B cell (primary cell): ENCODE measurements around the gene CCDC192. TPM values are rescaled to one million over a fixed set of nuclear protein-coding genes. Genes with fewer than 3 reads are reported as not detected.

Experiments used
- ATAC-seq: fragments of 200-7000 bp; cut with Tn5 transposase; one replicate; pipeline ENCODE4 v1.10.0; 2021; ENCODE audit warnings: low read depth, mild to moderate bottlenecking, moderate number of reproducible peaks, moderate library complexity
- CTCF ChIA-PET: fragments of 350-600 bp; sonication (Branson Sonifier 250); formaldehyde crosslinking; loops from one replicate; lab custom pipeline; 2021; ENCODE audit warnings: antibody characterized with exemption, inconsistent platforms; lab: Charles Lee
- POLR2A ChIA-PET: fragments of 350-600 bp; sonication (Branson Sonifier 250); formaldehyde crosslinking; loops from one replicate; lab custom pipeline; 2021; ENCODE audit warnings: antibody characterized with exemption; lab: Charles Lee
- DNase-seq: peaks from one replicate; pipeline ENCODE4 v3.0.0; 2013
- H2AFZ ChIP-seq: 2 replicates; pipeline ENCODE4 v1.6.1; 2012; ENCODE audit warnings: mild to moderate bottlenecking, low read depth, low read length; ENCODE audit not compliant: insufficient read depth, poor library complexity, severe bottlenecking
- H3K27ac ChIP-seq, 2 donors: 1 replicate in 1 of 2; 2 replicates in 1 of 2; pipeline ENCODE4 v1.5.1; 2012 to 2013; ENCODE audit warnings: low read length in 2 of 2, mild to moderate bottlenecking in 2 of 2, moderate library complexity in 1 of 2
- H3K27me3 ChIP-seq, 4 experiments: fragments of 200-600 bp in 1 of 4; sonication (generic) in 1 of 4; replicated peaks in 1 of 4; 1 replicate in 2 of 4; 2 replicates in 2 of 4; pipeline versions ENCODE4 v1.6.1 to v1.7.0; 2013 to 2016; ENCODE audit warnings: low read length in 3 of 4, mild to moderate bottlenecking in 2 of 4, mixed read lengths in 1 of 4, moderate library complexity in 1 of 4; ENCODE audit not compliant: insufficient read depth in 4 of 4, control insufficient read depth in 3 of 4; ENCODE audit errors: control extremely low read depth in 1 of 4
- H3K36me3 ChIP-seq, 2 experiments: replicated peaks in 1 of 2; 1 replicate in 1 of 2; 2 replicates in 1 of 2; pipeline versions ENCODE4 v1.6.1 to v1.7.1; 2013; ENCODE audit warnings: low read length in 1 of 2; ENCODE audit not compliant: insufficient read depth in 2 of 2, control insufficient read depth in 1 of 2; ENCODE audit errors: control extremely low read depth in 1 of 2, extremely low read depth in 1 of 2
- H3K4me1 ChIP-seq, 2 donors: fragments of 200-600 bp in 1 of 2; sonication (generic) in 1 of 2; 1 replicate in 1 of 2; 2 replicates in 1 of 2; pipeline versions ENCODE4 v1.5.1 to v1.6.1; 2013 to 2017; ENCODE audit warnings: low read length in 2 of 2; ENCODE audit not compliant: control insufficient read depth in 2 of 2, insufficient read depth in 2 of 2
- H3K4me2 ChIP-seq: replicated peaks from 2 replicates; pipeline ENCODE3; 2012; ENCODE audit warnings: mild to moderate bottlenecking, low read depth, low read length; ENCODE audit not compliant: poor library complexity, severe bottlenecking
- H3K4me3 ChIP-seq, 5 experiments: fragments of 200-600 bp in 1 of 5; sonication (generic) in 1 of 5; 1 replicate in 3 of 5; 2 replicates in 2 of 5; pipeline versions ENCODE4 v1.5.1 to v1.7.0; 2011 to 2016; ENCODE audit warnings: low read length in 4 of 5, mild to moderate bottlenecking in 4 of 5, low read depth in 2 of 5, control low read depth in 1 of 5, moderate library complexity in 1 of 5; ENCODE audit not compliant: insufficient read depth in 1 of 5; ENCODE audit errors: control extremely low read depth in 1 of 5, extremely low read depth in 1 of 5
- H3K79me2 ChIP-seq: fragments of 200-600 bp; sonication (generic); one replicate; pipeline ENCODE4 v1.6.0; 2016; ENCODE audit warnings: low read length; ENCODE audit not compliant: control insufficient read depth, insufficient read depth
- H3K9ac ChIP-seq: fragments of 200-600 bp; sonication (generic); 2 replicates; pipeline ENCODE4 v1.6.1; 2017; ENCODE audit warnings: mild to moderate bottlenecking, low read length, moderate library complexity
- H3K9me3 ChIP-seq, 3 donors: one replicate each; pipeline versions ENCODE4 v1.6.1 to v1.7.1; 2013; ENCODE audit warnings: low read length in 2 of 3; ENCODE audit not compliant: control insufficient read depth in 2 of 3, insufficient read depth in 1 of 3; ENCODE audit errors: control extremely low read depth in 1 of 3
- H4K20me1 ChIP-seq: 2 replicates; pipeline ENCODE4 v1.6.0; 2012; ENCODE audit warnings: mild to moderate bottlenecking, low read length; ENCODE audit not compliant: insufficient read depth, control insufficient read depth, poor library complexity, severe bottlenecking
- H3K27ac Mint-ChIP-seq: one replicate; pipeline ENCODE4 v1.8.0; 2021; ENCODE audit warnings: mixed read lengths
- H3K27me3 Mint-ChIP-seq: one replicate; pipeline ENCODE4 v1.8.0; 2021; ENCODE audit warnings: mixed read lengths
- H3K4me1 Mint-ChIP-seq: one replicate; pipeline ENCODE4 v1.8.0; 2021; ENCODE audit warnings: mixed read lengths
- H3K4me3 Mint-ChIP-seq: one replicate; pipeline ENCODE4 v1.8.0; 2021; ENCODE audit warnings: mixed read lengths
- H3K9me3 Mint-ChIP-seq: one replicate; pipeline ENCODE4 v1.8.0; 2022; ENCODE audit warnings: mixed read lengths; ENCODE audit not compliant: insufficient read depth
- EZH2 ChIP-seq: IDR thresholded peaks from 2 replicates; pipeline ENCODE4 v1.6.1; 2012; ENCODE audit warnings: borderline replicate concordance, low read depth, mild to moderate bottlenecking, moderate library complexity, low read length; ENCODE audit not compliant: insufficient read depth, poor library complexity, severe bottlenecking
- WGBS: methylation state at CpG from one replicate; pipeline ENCODE4 v1.1.5; 2013; ENCODE audit warnings: missing lambda C conversion rate; ENCODE audit not compliant: insufficient coverage; 5-methylcytosine and 5-hydroxymethylcytosine counted together
- intact Hi-C: fragments of 100-400 bp; cut with micrococcal nuclease; formaldehyde crosslinking; loops from one replicate; pipeline ENCODE4 v1.10.0; 2022
- polyA plus RNA-seq: library from polyadenylated mRNA; depleted of rRNA; stranded (reverse); fragments of >200 nt; gene quantifications from 2 replicates; pipeline ENCODE4 v1.2.3, GENCODE V29; 2012
- total RNA-seq, 2 donors: library from RNA; stranded (reverse); fragments of 120-200 nt in 1 of 2; gene quantifications; 1 replicate in 1 of 2; 2 replicates in 1 of 2; pipeline versions ENCODE4 v1.2.3 to v1.2.4, GENCODE V29; 2013 to 2022
- TF ChIP-seq, protein P1 (sequence below): fragments of 200-600 bp; IDR thresholded peaks from one replicate; pipeline ENCODE4 v1.8.0; 2022; ENCODE audit warnings: antibody characterized with exemption, mild to moderate bottlenecking

CCDC192 gene
- total and polyA plus RNA-seq, 2 donors (not counting 1 experiment from before 2014, with no cell fraction given) = not detected

DNA sequence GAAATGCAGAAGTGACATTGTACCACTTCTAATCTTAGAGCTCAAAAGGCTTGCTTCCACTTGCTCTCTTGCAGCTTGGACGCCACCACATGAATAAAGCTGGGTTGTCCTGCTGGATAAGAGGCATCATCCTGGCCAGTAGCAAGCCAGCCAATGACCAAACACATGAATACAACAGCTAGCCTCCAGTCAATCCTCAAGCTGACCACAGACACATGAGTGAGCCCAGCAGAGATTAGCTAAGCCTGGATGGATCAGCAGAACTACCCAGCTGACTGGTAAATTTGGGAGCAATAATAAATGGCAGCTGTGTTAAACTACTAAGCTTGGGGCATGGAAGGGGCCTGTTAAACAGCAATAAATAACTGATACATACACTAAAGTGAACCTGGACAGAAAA is 259.3 kb downstream of the CCDC192 start:
- H4K20me1 ChIP-seq = no peaks in the 10 kb centered on the region
- no peak overlapping the region for H3K27ac ChIP-seq
- H3K9me3 Mint-ChIP-seq = peaks cover 3% of the 10 kb centered on the region
- ChIA-PET POLR2A (no interaction called here), CTCF (no interaction called here)
- 100% methylated on average over 1 of the region's 1 CpG for WGBS
- no peak overlapping the region for H3K9ac ChIP-seq
- H2AFZ ChIP-seq = no peak overlapping the region
- no peaks in the 10 kb centered on the region for H3K79me2 ChIP-seq
- H3K4me1 Mint-ChIP-seq = peaks cover 23% of the 10 kb centered on the region
- TF ChIP-seq, protein P1, sequence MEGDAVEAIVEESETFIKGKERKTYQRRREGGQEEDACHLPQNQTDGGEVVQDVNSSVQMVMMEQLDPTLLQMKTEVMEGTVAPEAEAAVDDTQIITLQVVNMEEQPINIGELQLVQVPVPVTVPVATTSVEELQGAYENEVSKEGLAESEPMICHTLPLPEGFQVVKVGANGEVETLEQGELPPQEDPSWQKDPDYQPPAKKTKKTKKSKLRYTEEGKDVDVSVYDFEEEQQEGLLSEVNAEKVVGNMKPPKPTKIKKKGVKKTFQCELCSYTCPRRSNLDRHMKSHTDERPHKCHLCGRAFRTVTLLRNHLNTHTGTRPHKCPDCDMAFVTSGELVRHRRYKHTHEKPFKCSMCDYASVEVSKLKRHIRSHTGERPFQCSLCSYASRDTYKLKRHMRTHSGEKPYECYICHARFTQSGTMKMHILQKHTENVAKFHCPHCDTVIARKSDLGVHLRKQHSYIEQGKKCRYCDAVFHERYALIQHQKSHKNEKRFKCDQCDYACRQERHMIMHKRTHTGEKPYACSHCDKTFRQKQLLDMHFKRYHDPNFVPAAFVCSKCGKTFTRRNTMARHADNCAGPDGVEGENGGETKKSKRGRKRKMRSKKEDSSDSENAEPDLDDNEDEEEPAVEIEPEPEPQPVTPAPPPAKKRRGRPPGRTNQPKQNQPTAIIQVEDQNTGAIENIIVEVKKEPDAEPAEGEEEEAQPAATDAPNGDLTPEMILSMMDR = no peak
- TF ChIP-seq EZH2 = no peak
- ATAC-seq (no peak), DNase-seq (no peak)
- intact Hi-C loops = no loop called here
- H3K27ac Mint-ChIP-seq = no peak overlapping the region
- H3K36me3 ChIP-seq = no peaks in the 10 kb centered on the region
- peaks cover 5 to 10% of the 10 kb centered on the region in 2 donors for H3K4me1 ChIP-seq
- H3K4me2 ChIP-seq = no peak overlapping the region
- H3K27me3 ChIP-seq = no peaks in the 10 kb centered on the region
- peaks cover 0 to 8% (median 0%) of the 10 kb centered on the region in 3 donors for H3K9me3 ChIP-seq
- H3K4me3 ChIP-seq = no peak overlapping the region
- H3K4me3 Mint-ChIP-seq = no peak overlapping the region
- H3K27me3 Mint-ChIP-seq = no peaks in the 10 kb centered on the region

DNA sequence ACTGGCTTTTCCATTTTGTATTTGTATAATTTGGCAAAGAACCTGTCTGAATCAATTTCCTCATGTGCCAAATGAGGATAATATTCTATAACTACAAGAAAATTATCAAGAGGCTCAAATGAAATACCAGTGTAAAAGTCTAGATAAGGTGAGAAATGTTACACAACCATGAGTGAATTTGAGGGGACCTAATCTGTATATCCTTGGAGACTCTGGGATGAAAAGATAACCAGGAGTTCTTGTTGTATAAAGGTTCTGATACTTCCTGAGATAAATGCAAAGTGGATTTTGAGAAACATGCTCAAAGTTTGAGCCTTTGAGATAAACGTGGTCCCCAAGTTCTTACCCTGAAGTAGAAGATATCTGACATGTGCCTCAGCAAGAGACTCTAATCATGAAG is 260.0 kb downstream of the CCDC192 start:
- Histone ChIP-seq H3K9me3 (peaks cover 0 to 8% (median 0%) of the 10 kb centered on the region in 3 donors), H3K27ac (no peak overlapping the region), H3K27me3 (no peaks in the 10 kb centered on the region), H3K4me3 (no peak overlapping the region), H2AFZ (no peak overlapping the region), H3K9ac (no peak overlapping the region), H3K4me1 (peaks cover 5 to 10% of the 10 kb centered on the region in 2 donors), H3K79me2 (no peaks in the 10 kb centered on the region), H4K20me1 (no peaks in the 10 kb centered on the region), H3K4me2 (no peak overlapping the region), H3K36me3 (no peaks in the 10 kb centered on the region)
- H3K9me3 Mint-ChIP-seq = peaks cover 3% of the 10 kb centered on the region
- H3K4me3 Mint-ChIP-seq = no peak overlapping the region
- ChIA-PET CTCF (no interaction called here), POLR2A (no interaction called here)
- H3K27me3 Mint-ChIP-seq = no peaks in the 10 kb centered on the region
- no peak overlapping the region for H3K27ac Mint-ChIP-seq
- H3K4me1 Mint-ChIP-seq = peaks cover 23% of the 10 kb centered on the region
- intact Hi-C loops = no loop called here
- ATAC-seq = no peak
- DNase-seq = no peak
- 90% methylated on average over 1 of the region's 1 CpG for WGBS
- TF ChIP-seq, protein P1 = no peak
- TF ChIP-seq EZH2 = no peak
